H1 (cell line): ENCODE measurements around the gene TTC4. TPM values are rescaled to one million over a fixed set of nuclear protein-coding genes. Genes with fewer than 3 reads are reported as not detected.

Experiments used
- JUND ChIP-seq: IDR thresholded peaks from 2 replicates; pipeline ENCODE4 v1.6.1; 2011; ENCODE audit warnings: mild to moderate bottlenecking, improper control_type of control experiment, low read length
- KDM4A ChIP-seq: IDR thresholded peaks from one replicate; pipeline ENCODE4 v1.7.1; 2012; ENCODE audit warnings: low read depth, mild to moderate bottlenecking, moderate library complexity, low read length, inconsistent platforms; ENCODE audit not compliant: severe bottlenecking
- KDM5A ChIP-seq: fragments of 200-600 bp; IDR thresholded peaks from 2 replicates; pipeline ENCODE4 v1.7.1; 2012; ENCODE audit warnings: mild to moderate bottlenecking, low read length, inconsistent platforms, mixed read lengths
- RFX5 ChIP-seq: IDR thresholded peaks from 2 replicates; pipeline ENCODE4 v1.6.1; 2011; ENCODE audit warnings: low read depth, low read length, improper control_type of control experiment, borderline replicate concordance
- TEAD4 ChIP-seq: IDR thresholded peaks from 2 replicates; pipeline ENCODE4 v1.6.1; 2012; ENCODE audit warnings: low read depth, low read length, inconsistent platforms, mixed read lengths
- polyA plus RNA-seq, 7 experiments: library from polyadenylated mRNA; depleted of rRNA in 3 of 7; stranded (reverse) in 5 of 7; unstranded in 2 of 7; fragments of >200 nt in 5 of 7; fragments of 200-250 nt in 2 of 7; gene quantifications; 1 replicate in 5 of 7; 2 replicates in 1 of 7; 4 replicates in 1 of 7; pipeline versions ENCODE4 v1.2.1 to v1.2.3, GENCODE V29; 2011 to 2013; ENCODE audit warnings: missing spikeins in 2 of 7, mixed read lengths in 2 of 7
- total RNA-seq: library from RNA; stranded (reverse); fragmentation: NEBNext Ultra II Directional; extraction: Animal tissue kit (Norgen Biotek cat#: 25700); gene quantifications from 2 replicates; pipeline ENCODE4 v1.2.1, GENCODE V29; 2021

The TTC4 gene
- total and polyA plus RNA-seq, 2 of the 8 experiments (the other 6 are each of a cell fraction or from before 2014, with no cell fraction given): 21.0 to 25.1 TPM

GRCh38 chr1:54695221-54695620 is 20.4 kb upstream of the TTC4 start (continued):
- no peak for TF ChIP-seq RFX5
- TF ChIP-seq KDM5A: no peak
- no peak for TF ChIP-seq TEAD4
- TF ChIP-seq JUND: no peak
- no peak for TF ChIP-seq KDM4A
